Left lobe of liver (tissue), 2 donors: ENCODE data around the gene PPFIBP1. TPM values are rescaled to one million over a fixed set of nuclear protein-coding genes. Genes with fewer than 3 reads are reported as not detected.
"Not testable (repeated sequence)": the region's sequence is repeated elsewhere in the genome, so short reads cannot be mapped to it uniquely, and the experiment has no call there.

Source experiments
- ATAC-seq: fragments of 200-7000 bp; cut with Tn5 transposase; one replicate; pipeline ENCODE4 v1.9.1; 2020; ENCODE audit warnings: mild to moderate bottlenecking, moderate library complexity
- DNase-seq: peaks from one replicate; pipeline ENCODE4 v3.0.0-alpha.2; 2020; ENCODE audit warnings: low spot score
- total RNA-seq: library from RNA; stranded (reverse); gene quantifications from one replicate; pipeline ENCODE4 v1.2.1, GENCODE V29; 2021
- donor health status: DM: no; HTN: no; CAD: no; lungs with moderate emphysema.
- donor health status: DM: no; HTN: yes; CAD: no.

The PPFIBP1 gene
- total RNA-seq, 1 donor from 2014 or later, result 34.9 TPM

DNA sequence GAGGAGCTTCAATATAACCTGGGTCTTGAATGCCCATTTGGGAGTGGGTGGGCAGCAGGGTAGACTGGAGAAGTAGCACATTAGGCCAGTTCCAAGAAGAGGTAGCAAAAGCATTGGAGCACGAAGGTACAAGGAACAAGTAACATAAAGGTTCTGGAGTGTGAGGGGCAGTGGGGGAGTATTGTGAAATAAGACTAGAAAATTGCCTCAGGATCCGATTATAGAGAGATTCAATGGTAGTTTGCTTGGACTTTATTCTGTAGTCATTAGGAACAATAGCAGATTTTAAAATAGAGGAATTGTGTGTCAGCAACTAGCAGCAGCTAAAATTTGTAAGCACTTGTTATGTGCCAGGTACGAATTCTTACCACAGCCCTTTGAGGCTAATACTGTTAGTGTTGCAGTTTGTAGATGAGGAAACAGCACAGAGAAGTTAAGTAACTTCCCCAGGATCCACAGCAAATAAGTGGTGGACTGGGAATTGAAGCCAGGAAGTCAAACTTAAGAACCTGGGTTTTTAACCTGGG lies 61.8 kb downstream of the PPFIBP1 start:
- DNase-seq, result no peak
- ATAC-seq, result no peak

DNA sequence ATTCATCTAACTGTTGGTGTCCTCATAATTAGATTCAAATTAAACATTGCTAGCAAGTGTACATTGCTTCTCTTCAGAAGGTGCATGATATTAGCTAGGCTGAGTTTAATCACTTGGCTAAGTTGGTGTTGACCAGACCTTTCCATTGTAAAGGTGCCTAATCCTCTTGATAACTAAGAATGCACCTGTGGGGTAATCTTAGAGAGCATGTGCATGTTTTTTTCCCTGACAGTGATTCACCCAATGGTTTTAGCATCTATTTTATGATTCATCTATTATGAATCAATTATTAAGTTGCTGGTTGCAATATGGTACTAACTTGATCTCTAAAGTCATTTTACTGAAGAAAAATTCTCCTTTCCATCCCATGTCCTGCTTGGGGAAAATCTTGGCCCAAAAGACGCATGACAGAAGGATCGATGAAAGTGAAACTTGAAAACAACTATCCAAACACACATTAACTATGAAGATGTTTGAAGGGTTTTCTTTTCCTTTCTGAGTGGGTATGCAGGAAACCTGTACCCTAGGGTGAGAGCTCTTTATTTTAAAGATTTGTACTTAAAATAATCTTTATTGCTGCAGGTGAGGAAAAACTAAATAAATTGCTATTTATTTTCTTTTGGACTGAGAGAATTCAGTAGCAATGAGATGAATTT lies 64.2 kb downstream of the PPFIBP1 start:
- DNase-seq, ATAC-seq: not testable (repeated sequence)

DNA sequence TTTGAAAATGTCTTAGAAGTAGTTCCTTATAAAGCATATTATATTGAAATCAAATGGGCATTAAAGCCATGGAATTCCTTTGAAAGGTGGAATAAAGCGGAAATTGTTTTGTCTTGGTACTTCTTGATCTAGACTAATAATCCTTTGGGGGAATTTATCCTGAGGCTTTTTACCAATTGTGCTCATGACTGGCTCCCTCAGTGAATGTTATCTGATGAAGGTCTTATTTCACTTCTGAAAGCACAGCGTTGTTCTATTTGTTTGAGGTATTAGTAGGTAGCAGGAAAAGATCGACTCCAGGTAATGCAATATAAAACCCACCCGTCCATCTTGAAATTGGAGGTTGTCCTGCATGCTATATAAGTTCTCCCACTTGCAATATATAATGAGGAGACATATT lies 64.8 kb downstream of the PPFIBP1 start:
- no peak for DNase-seq
- ATAC-seq, result no peak

DNA sequence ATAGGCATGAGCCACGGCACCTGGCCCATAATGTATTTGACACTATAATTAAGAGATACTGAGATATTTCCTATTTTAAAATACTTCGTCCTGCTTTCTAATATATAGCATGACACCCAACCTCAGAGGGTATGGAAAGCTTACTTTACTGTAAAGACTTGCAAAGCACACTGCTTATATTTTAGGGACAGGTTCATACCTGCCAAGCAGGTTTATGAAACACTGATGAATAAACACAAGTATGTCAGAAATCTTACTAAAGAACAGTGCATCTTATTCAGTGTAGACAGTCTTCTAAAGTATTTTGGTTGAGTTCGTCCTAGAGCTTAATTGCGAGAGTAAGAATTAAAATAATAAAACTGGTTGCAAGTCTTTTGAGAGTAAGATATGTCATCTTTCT lies 65.4 kb downstream of the PPFIBP1 start:
- no peak for DNase-seq
- no peak for ATAC-seq

DNA sequence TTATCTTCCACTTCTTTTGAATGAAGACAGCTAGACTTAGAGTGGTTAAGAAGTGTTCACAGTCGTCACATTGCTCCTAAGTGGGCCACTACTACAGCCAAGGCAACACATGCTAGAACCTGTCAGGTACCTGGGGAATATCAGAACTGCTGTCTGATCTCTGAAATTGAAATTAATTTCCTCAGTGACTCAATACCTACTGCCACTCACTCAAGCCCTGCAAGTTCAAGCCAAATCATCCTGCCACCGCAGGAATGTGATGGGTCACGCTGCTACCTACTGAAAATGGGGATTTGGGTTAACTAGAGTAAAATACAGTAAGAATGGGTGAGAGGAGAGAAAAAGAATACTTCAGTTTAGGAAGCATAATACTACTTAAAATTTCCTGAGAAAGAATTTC lies 67.7 kb downstream of the PPFIBP1 start:
- DNase-seq, ATAC-seq: not testable (repeated sequence)

DNA sequence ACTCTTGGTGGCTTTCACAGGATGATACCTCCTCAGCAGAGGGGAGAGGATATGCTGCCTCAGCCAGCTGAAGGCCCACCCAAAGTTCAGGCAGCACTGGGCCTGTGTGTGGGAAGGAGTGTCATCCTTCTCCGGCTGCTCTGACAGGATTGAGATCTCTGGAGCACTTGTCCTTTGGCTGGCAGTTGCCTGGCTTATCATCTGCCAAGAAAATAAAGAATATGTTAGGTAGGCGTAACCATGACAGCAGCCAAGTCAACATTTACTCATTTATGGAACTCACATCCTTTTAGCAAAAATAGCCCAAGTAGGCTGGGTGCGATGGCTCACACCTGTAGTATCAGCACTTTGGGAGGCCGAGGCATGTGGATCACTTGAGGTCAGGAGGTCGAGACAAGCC lies 68.5 kb downstream of the PPFIBP1 start:
- no peak for DNase-seq
- peak; percentile 37 for ATAC-seq

DNA sequence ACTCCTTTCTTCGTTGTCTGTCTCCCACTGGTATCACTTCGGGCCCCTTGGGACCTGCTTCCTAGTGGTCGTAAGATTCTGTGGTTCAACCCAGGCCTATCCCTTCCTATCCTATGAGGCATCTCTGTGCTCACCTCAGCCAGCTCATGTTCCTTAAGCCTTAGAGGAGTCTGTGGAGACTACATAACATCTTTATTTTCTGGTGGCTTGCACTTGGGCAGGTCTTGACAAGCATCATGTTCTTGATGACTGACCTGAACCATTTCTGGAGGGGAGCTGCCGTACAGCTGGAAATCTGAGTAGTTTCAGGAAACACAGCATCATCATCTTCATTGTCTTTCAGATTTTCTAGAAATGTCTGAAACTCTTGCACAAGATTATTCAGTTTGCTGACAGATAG lies 69.3 kb downstream of the PPFIBP1 start:
- no peak for ATAC-seq
- DNase-seq, result no peak

DNA sequence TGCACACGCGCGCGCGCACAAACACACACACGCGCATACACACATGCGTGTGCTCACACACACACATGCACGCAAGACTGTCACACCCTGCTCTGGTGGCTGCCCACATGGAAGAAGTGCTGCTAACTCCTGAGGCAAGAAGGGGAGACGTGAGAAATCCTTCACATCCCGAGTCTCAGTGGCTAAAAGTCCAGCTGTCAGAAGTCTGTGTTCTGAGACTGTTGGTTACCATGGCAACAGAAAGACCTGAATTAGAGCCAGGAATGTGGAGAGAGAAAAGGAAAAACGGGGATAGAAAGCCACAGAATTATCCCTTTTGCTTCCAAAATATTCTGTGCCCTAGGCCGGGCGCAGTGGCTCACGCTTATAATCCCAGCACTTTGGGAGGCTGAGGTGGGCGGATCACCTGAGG lies 71.2 kb downstream of the PPFIBP1 start:
- ATAC-seq (peak; percentile 48), DNase-seq (no peak)

DNA sequence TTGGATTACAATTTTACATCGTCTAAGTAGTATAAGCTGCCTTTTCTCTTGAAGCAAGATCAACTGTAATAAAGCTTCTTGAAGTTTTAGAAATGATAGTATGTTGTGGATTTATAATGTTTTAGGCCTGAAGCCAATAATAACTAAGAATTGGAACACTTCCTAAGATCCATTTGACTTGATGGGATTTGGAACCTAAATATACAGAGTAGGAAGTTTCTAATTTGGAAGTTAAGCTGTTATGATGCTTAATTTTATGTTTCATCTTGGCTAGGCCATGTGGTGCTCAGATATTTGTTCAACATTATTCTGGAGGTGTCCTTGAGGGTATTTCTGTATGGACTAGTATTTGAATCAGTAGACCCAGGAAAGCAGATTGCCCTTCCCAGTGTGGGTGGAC lies 74.9 kb downstream of the PPFIBP1 start:
- not testable (repeated sequence) for DNase-seq, ATAC-seq

DNA sequence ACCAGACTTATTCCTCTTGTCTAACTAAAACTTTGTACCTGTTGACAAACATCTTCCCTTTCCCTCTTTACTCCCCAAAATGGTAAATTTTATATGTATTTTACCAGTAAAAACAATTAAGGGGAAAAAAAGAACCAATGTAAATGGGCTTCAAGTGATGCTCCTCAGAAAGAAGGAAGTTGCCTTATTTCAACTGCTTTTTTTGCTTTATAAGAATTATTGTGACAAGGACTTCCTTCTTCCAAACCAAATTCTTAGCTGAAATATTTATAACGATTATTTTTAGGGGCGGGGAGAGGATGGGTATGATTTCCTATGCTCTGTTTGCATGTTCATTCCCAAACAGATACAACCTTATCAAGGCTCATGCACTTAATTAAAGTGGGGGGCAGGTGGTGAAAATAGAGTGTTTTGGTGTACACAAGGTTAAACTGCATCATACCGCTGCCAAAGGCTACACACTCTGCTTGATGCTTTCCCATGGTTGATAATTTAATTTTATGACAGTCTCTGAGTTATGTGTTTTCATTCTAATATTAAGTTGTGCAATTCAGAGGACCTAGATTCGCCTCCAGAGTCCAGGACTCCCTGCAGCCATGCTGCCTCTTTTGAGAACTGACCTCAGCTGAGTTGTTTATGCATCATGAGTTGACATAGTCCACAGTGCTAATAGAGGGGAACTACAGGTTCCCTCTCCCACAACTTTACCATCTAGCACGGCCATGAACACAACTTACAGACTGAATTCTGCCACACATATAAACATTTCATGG lies 77.2 kb downstream of the PPFIBP1 start:
- ATAC-seq, DNase-seq: not testable (repeated sequence)

DNA sequence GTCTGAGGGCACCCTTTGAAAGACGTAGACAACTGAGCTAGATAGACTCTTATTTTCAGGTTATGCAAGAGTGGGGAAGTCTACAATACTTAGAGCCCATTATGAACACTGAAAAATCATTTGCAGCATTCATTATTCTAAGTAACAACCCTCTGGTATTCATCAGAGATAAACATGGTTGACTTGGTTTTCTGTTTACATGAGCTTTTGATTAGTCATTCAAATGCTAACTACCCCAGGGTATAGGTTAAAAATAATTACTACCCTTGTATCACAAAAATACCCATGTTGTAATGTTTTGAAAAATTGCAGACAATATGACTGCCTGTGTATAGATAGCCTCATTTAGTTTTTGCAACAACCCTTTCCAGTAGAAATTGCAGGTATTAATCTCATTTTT lies 78.5 kb downstream of the PPFIBP1 start:
- DNase-seq (no peak), ATAC-seq (no peak)

DNA sequence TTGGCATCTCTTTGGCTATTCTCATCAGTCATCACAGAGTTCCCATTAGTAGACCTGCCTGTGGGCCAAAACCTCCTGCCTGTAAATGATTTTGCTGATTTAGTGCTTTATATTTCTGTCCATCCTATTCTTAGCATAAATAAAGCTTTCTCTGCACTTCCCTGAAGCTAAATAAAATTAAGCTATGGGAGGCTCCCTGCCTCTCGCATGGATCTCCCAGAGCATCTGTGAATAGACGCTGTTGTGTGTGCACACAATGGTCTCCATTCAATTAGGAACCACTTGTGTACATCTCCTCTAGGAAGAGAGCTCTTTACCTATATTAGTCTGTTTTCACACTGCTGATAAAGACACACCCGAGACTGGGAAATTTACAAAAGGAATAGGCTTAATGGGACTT lies 80.4 kb downstream of the PPFIBP1 start:
- DNase-seq, result no peak
- ATAC-seq, result no peak

DNA sequence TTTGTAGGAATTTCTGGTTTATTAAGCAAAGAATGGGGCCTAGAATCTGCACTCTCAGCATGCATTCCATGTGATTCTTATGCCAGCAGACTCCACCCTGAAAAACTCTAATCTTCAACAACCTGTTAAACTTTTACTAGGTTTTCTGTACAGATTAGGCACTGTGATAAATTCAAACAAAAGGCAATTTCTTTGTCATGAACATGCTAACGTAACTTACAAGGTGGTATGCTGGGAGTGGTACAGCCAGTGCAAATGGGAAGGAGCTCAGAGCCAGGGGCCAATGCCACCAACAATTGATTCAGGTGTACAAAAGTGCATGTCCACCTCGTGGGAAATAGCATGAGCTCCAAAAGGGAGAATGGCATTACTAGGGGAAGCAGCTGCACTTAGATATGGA lies 83.0 kb downstream of the PPFIBP1 start:
- DNase-seq, result no peak

DNA sequence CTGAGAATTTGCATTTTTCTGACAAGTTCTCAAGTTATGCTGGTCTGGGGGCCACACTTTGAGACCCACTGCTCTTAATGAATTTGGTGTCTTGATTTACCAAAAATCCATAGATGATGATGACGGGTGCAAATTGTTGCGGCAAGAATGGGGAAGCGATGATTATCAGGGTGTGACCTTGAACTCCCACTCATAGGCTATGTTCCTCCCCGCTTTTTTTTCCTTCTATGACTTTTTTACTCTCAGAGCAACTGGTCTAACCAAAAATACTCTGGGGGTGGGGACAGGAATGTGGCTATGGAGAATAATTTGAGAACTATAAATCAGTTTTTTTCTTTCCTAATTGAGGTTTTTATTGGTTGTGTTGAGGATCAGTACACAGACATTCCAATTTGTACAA lies 83.6 kb downstream of the PPFIBP1 start:
- no peak for ATAC-seq

More for the DNA sequence above, 83.0 kb downstream of the PPFIBP1 start:
- peak; percentile 84 for ATAC-seq

DNA sequence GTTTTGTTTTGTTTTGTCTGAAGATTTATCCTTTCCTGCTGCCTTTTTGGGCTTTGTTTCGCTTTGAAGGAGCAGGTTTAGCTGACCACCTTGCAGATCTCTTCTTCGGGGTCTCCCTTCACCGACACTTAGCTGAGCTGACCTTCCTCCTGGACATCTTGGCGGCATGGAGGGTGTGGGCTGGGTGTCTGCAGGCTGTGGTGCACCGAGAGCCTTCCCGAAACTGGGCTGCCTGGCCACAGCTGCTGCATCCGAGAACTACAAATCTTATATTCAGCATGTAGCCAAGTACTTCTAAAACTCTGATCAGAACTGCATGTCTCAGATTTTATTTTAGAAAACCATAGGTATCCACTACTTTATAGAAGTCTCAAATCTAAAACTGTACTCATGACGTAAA lies 84.9 kb downstream of the PPFIBP1 start:
- no peak for ATAC-seq
- no peak for DNase-seq

More for the DNA sequence above, 83.6 kb downstream of the PPFIBP1 start:
- no peak for DNase-seq

DNA sequence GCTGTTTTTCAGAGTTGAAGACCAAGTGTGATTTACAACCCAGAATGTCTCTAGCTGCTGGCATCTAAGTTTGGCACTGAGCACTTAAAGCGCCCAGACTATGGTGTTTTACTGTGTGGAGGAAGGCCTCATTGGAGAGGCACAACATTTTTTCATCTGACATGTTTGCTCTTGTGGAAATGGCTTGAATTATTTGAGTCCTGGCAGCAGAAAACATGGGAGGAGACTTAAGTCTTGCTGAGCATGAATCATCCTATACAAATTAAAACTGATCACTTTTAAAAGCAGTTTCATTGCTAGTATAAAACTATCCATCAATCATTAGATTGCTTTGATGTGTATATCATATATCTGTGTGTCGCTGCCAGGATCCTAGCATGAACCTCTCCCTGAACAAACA lies 86.4 kb downstream of the PPFIBP1 start:
- DNase-seq (no peak), ATAC-seq (no peak)

DNA sequence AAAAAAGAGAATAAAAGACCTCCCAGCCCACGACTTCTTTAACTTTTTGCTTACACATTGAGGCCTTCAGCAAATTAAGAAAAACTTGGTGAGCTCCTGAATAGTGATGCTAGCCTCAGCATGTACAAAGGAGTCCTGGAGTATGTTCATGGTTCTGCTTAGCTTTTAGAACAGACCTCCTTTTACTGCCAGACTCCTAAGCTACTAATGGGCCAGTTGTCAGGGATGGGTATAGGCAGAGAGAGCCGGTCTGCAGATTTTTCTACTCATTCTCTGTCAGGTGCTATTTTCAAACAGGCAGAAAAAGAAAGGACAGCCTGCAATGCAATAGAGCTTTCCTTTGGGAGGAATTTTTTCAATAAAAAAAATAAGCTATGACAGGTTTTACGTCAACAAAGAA lies 90.4 kb downstream of the PPFIBP1 start:
- DNase-seq (no peak), ATAC-seq (no peak)

DNA sequence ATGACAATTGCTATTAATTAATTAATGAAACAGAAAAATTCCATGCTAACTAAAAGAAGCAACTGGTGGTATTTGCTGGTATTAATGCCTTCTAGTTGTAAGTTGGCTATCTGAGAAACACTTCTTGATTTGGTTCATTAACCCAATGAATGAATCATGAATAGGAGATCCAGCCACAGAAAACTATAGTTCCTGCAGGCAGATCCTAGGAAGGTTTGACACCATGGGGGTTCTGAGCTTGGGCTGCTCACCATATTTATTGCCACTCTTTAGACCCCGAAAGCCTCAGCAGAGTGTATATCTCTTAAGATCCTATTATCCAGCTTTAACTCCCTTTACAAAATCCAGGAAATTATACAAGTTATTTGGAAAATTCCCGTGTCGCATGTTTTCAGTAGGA lies 90.9 kb downstream of the PPFIBP1 start:
- DNase-seq (no peak), ATAC-seq (no peak)

DNA sequence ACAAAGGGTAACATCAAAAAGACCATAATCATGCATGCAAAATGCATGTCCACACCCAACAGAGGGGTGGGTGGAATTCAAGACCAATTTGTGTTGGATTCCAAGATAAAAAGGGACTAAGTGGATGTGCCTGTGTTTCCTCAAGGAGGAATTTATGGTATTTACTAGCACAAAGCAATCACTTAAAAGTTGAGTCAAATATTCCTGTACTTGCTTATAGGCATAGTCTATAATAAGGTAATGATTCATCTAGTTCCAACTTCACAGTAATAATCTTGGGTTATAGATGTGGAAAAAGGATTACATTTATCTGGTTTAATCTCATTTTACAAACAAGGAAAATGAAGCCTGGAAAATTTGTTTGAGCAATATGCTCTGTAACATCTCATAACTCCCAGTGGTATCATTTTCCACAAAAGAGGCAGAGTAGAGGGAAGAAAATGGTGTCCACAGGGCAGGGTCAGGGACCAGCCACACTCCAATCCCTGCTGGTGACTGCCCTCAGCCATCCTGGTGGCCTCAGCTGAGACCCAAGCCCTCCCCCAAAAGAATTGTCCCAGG lies 91.4 kb downstream of the PPFIBP1 start:
- no peak for ATAC-seq
- DNase-seq, result no peak

DNA sequence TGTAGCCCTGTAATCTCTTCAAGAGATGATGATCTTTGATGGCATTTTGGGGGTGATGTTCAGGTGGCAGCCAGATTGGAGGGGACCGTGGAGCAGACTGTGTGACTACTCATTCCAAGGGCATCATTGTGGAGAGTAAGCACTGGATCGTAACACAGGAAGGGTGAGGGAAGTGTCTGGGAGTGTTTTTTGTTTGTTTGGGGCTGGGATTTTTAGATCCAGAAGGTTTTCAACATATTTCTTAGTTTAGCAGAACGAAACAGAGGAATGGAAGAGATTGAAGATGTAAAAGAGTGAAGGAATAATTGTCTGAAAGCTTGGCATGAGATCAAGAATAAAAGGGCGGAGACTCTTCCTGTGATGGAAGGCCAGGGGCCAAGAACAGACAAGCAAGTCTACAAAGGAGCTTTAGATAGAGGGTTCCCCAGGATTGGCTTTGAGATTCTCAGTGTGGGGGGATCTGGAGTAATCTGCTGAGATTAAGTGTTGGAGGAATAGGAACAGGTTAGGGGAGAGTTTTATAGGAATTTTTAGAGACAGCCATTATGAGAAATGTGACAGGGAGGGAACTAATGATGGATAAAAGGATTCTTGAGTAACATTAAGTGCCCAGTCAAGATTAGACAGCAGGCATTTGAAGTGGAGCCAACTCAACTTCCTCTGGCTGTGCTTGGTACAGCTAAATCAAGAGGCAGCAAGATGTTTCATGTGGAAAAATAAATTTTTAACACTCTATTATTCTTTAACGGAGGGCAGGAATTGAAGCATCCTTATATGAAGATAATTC lies 92.5 kb downstream of the PPFIBP1 start:
- ATAC-seq, result no peak
- DNase-seq, result no peak

DNA sequence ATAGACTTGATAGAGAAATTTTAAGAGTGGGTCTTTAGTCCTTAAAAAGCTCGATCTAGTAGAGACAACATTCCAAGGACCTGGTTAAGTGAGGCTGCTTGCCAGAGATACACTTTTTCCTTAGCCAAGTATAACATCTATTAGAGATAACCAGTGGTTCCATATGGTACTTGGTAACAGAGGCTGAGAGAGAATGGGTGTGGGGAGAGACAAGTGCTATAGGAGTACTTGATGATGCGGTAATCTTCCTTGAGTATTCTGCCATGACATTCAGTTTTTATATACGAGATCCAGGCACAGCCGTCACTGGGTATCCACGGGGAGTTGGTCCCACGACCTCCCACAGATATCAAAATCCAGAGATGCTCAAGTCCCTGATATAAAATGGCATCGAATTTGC lies 94.8 kb downstream of the PPFIBP1 start:
- ATAC-seq (no peak), DNase-seq (no peak)
